Measurements from ENCODE around the gene PEX1.
"Not testable (repeated sequence)": the region's sequence is repeated elsewhere in the genome, so short reads cannot be mapped to it uniquely, and the experiment has no call there.

The PEX1 gene

DNA sequence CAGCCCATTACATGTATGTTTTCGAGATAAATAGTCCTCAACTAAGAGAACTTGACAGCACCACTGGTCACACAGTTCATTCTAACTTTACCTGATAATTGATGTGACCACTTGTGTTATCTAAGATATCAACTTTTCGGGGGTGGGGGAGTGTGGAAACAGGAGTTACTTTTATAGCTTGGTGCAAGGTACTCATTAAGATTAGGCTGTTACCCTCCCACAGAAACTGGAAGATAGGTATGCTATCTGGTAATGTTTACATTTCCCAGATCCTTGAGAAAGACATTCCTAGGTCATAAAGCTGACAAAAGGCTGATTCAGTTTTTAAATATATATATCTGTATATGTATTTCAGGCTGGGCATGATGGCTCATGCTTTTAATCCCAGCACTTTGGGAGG, 61.6 kb downstream of the PEX1 start:
- DNase-seq (ENCODE audit: insufficient read length), result no peak
- no peak for FAIRE-seq
- no peak for TF ChIP-seq POLR2AphosphoS5 (IDR thresholded peaks at IDR 0.05; ENCODE audit: low read depth, low read length)
- no peak for TF ChIP-seq TAF1 (IDR thresholded peaks at IDR 0.05; ENCODE audit: borderline replicate concordance, low read depth, low read length)
- TF ChIP-seq POLR2A (IDR thresholded peaks at IDR 0.05; ENCODE audit: low read depth, low read length), result no peak

DNA sequence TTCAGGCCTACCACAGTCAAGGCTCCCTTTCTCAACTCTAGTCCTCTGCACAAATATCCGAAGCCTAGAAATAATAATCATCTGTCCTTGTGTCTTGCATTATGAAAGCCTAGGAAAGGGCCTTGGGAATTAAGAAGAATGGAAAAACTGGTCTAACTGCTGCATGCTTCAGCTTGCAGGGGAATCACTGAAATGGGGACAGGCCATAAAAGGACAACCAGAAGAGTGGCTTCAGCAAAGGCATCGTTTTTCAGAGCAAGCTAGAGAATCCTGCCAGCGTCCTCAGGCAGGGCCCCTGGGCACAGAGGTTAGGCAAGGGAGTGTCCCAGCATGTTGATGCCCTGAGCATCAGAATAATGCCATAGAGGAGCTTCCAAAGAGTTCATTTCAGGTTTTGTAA, 63.8 kb downstream of the PEX1 start:
- no peak for DNase-seq (ENCODE audit: insufficient read length)
- no peak for TF ChIP-seq POLR2A (IDR thresholded peaks at IDR 0.05; ENCODE audit: low read depth, low read length)
- no peak for FAIRE-seq

DNA sequence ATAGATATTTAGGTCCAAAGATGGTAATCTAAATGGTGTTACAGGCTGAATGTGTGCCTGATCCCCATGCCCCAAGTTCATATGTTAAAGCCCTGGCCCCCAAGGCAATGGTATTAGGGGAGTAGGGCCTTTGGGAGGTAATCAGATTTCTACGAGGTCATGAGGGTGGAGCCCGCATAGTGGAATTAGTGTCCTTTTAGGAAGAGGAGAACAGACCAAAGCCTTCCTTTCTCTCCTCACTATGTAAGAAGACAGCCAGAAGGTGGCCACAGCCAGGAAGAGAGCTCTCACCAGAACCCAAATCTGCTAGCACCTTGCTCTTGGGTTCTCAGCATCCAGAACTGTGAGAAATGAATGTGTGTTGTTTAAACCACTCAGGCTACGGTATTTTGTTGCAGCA, 65.8 kb downstream of the PEX1 start:
- TF ChIP-seq POLR2AphosphoS5 (IDR thresholded peaks at IDR 0.05; ENCODE audit: low read depth, low read length) (no peak), TAF1 (IDR thresholded peaks at IDR 0.05; ENCODE audit: borderline replicate concordance, low read depth, low read length) (no peak), POLR2A (IDR thresholded peaks at IDR 0.05; ENCODE audit: low read depth, low read length) (no peak)
- DNase-seq (ENCODE audit: insufficient read length) (no peak), FAIRE-seq (no peak)

DNA sequence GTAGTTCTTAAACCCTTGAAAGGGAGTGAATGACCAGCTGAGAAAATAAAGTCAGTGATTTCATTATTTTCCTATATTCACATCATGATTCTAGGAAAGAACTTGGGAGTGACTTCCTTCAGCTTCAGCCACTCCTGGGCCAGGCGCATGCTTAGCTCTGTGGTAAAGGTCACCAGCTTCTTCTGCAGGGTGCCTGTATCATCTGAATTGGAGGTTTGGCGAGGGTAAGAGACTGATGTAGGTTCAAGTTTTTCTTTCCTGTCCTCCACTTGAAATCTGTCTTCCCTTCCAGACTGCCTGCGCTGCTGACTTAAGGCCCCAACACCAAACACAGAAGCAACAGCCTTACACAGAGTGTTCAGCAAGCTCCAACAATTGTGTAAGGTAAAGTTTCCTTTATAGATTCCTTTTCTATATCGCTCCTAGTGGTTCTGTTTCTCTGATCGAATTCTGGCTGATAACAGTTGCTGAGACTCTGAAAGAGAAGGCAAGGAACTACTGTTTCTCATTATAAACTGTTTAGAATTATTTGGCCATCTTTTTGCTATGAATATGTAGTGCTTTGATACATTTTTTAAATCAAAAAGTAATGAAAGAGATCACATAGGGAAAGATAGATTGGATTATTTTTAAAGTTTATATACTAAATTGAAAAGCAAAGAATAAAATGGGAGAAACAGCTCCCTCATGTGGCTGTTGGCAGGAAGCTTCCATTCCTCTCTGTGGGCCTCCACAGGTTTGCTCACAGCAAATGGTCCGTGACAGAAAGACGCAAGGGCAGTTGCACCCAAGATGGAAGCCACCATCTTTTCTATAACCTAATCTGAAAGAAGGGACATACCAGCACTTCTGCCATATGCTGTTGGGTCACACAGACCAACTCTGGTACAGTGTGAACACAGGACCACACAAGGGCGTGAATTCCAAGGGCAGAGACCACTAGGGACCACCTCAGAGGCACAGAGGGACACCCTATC, 67.0 kb downstream of the PEX1 start:
- TF ChIP-seq POLR2AphosphoS5 (IDR thresholded peaks at IDR 0.05; ENCODE audit: low read depth, low read length) (no peak), TAF1 (IDR thresholded peaks at IDR 0.05; ENCODE audit: borderline replicate concordance, low read depth, low read length) (no peak), POLR2A (IDR thresholded peaks at IDR 0.05; ENCODE audit: low read depth, low read length) (no peak)
- FAIRE-seq, result peak; percentile 93
- DNase-seq (ENCODE audit: insufficient read length), result peak; percentile 31

DNA sequence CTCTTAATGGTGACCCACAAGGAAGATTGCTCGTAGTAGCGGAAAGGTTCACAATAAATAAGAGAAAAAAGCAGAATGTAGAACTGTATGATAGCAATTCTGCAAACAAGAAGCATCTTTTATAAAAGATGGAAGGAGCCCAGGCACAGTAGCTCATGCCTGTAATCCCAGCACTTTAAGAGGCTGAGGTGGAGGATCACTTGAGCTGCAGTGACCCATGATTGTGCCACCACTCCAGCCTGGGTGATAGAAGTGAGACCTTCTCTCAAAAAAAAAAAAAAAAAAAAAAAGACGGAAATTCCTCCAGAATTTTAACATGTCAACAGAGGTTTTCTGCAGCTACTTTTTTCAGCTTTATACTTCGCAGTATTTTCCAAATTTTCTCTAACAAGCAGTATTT, 67.8 kb downstream of the PEX1 start:
- no peak for TF ChIP-seq POLR2A (IDR thresholded peaks at IDR 0.05; ENCODE audit: low read depth, low read length)
- TF ChIP-seq POLR2AphosphoS5 (IDR thresholded peaks at IDR 0.05; ENCODE audit: low read depth, low read length), result no peak
- no peak for TF ChIP-seq TAF1 (IDR thresholded peaks at IDR 0.05; ENCODE audit: borderline replicate concordance, low read depth, low read length)
- no peak for FAIRE-seq
- DNase-seq (ENCODE audit: insufficient read length), result no peak

DNA sequence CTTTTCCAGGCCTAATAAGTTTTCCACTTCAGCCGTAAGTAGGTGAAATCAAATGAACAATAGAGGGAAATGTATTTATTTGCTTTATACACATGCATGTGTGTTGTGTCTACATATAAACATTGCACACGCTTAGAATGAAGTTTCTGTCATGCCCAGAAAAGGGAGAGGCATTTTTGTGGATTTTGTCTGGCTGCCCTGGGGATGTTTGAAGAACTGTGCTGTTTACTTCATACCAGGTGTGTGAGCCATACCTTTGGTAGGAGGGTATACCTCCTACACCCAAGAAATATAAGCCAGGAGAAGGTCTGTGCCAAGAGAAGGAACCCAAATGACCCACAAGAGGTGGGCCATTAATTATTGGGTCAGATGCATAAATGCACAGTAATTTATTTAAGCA, 68.2 kb downstream of the PEX1 start:
- FAIRE-seq (no peak), DNase-seq (ENCODE audit: insufficient read length) (no peak)
- TF ChIP-seq POLR2AphosphoS5 (IDR thresholded peaks at IDR 0.05; ENCODE audit: low read depth, low read length) (no peak), POLR2A (IDR thresholded peaks at IDR 0.05; ENCODE audit: low read depth, low read length) (no peak), TAF1 (IDR thresholded peaks at IDR 0.05; ENCODE audit: borderline replicate concordance, low read depth, low read length) (no peak)

DNA sequence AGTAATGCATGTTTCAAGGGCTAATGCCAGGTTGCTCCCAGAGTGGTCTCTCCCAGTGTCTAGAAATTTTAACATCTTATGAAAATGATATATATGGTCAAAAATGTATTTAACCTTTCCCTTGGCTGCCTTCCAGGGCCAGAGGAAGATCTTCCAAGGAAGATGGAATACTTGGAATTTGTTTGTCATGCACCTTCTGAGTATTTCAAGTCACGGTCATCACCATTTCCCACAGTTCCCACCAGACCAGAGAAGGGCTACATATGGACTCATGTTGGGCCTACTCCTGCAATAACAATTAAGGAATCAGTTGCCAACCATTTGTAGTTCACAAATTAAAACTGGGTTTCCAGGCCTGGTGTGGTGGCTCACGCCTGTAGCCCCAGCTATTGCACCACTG, 72.1 kb downstream of the PEX1 start:
- DNase-seq (ENCODE audit: insufficient read length) (no peak), FAIRE-seq (no peak)
- TF ChIP-seq POLR2AphosphoS5 (IDR thresholded peaks at IDR 0.05; ENCODE audit: low read depth, low read length) (no peak), TAF1 (IDR thresholded peaks at IDR 0.05; ENCODE audit: borderline replicate concordance, low read depth, low read length) (no peak), POLR2A (IDR thresholded peaks at IDR 0.05; ENCODE audit: low read depth, low read length) (no peak)

DNA sequence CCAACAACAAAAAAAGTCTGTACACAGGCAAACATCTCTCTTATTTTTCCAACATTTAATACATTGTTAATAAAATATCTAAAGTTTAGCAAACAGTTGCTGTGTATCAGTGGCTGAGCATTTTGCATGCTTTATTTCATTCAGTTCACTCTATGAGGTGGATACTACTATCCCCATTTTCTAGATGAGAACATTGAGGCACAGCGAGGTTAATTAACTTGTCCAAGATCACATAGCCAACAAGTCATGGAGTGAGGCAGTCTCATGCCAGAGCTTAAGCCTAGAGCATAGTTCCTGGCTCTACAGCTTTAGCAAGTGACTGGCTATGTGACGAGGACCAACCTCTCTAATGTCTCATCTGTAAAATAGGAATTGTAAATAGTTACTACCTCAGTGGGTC, 76.7 kb downstream of the PEX1 start:
- DNase-seq (ENCODE audit: insufficient read length), result no peak
- no peak for FAIRE-seq
- no peak for TF ChIP-seq TAF1 (IDR thresholded peaks at IDR 0.05; ENCODE audit: borderline replicate concordance, low read depth, low read length)
- no peak for TF ChIP-seq POLR2AphosphoS5 (IDR thresholded peaks at IDR 0.05; ENCODE audit: low read depth, low read length)
- TF ChIP-seq POLR2A (IDR thresholded peaks at IDR 0.05; ENCODE audit: low read depth, low read length), result no peak

DNA sequence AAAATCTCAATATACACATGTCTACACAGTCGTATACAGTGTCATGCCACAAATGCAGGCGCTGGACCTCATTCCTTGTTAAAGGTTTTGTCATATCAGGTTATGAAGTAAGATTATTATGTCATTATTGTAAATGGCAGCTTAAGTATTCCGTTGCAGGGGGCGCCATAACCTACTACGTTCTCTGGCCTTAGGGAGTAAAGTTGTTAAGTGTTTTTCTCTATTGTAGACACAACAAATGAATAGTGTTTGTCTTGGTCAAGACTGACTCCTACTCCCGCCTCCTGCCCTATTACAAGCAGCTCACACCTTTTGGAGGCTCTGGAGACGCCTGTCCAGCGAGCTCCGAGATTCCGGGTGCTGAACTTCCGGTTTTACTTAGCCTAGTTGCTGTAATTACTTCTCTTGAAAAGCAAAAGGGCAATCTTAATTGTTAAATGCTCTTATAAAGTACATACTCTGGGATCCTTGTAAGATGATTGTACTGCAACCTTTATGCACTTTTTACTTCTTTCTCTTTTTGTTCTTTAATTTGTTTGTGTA, 80.0 kb downstream of the PEX1 start:
- DNase-seq (ENCODE audit: insufficient read length) (peak; percentile 19), FAIRE-seq (peak; percentile 78)
- TF ChIP-seq POLR2AphosphoS5 (IDR thresholded peaks at IDR 0.05; ENCODE audit: low read depth, low read length) (peak; percentile 37; the same call in 1 of the 2 replicates), TAF1 (IDR thresholded peaks at IDR 0.05; ENCODE audit: borderline replicate concordance, low read depth, low read length) (no peak)

DNA sequence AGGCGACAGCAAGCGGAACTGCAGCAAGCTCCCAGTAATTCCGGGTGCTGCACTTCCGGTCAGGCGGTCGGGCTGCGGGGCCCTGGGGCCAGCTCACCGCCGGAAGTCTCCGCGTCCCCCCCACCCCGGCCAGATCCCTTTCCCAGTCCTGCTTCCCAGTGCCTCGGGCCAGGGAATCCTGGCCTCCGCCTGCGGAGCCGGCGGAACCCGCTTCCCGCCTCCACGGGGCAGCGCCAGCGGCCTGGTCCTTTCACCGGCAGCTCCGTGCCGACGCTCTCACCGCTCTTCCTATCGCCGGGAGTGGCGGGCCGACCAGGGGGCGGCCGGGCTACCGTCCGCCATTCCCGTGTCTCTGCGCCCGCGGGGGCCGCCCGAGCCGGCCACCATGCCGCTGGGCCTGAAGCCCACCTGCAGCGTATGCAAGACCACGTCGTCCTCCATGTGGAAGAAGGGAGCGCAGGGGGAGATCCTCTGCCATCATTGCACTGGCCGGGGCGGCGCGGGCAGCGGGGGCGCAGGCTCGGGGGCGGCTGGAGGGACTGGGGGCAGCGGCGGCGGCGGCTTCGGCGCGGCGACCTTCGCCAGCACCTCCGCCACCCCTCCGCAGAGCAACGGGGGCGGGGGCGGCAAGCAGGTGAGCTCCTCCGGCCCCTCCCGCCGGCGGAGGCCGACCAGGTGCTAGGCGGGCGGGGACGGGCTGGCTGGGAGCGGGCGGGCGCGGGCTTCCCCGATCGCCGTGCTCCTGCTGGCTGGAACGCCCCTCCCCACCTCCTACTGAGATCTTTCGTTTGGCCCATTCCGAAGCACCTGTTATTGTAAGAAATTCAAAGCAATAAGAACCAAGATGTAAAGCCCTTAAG, 80.7 kb downstream of the PEX1 start, which contains the start of gene GATAD1:
TSS of gene GATAD1 (plus strand) at position 138 of the 860 bp plus-strand sequence. CDS start at position 386, 248 bp downstream.
- DNase-seq (ENCODE audit: insufficient read length) (peak; percentile 70), FAIRE-seq (peak; percentile 90)
- TF ChIP-seq TAF1 (IDR thresholded peaks at IDR 0.05; ENCODE audit: borderline replicate concordance, low read depth, low read length) (peak; percentile 70), POLR2AphosphoS5 (IDR thresholded peaks at IDR 0.05; ENCODE audit: low read depth, low read length) (peak; percentile 52; the same call in 1 of the 2 replicates), POLR2A (IDR thresholded peaks at IDR 0.05; ENCODE audit: low read depth, low read length) (peak; percentile 63; the same call in 1 of the 2 replicates)

DNA sequence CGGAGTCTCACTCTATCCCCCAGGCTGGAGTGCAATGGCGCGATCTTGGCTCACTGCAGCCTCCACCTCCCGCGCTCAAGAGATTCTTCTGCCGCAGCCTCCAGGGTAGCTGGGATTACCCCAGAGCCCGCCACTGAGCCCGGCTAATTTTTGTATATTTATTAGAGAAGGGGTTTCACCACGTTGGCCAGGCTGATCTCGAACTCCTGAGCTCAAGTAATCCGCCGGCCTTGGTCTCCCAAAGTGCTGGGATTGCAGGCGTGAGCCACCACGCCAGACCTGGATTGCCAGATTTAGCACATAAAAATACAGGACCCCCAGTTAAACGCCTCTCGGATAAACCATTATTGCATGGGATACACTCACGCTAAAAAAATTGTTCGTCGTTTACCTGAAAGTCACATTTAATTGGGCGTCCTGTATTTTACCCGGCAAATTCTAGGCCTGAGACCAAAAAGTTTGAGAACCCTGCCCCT, 81.4 kb downstream of the PEX1 start:
- no peak for TF ChIP-seq POLR2A (IDR thresholded peaks at IDR 0.05; ENCODE audit: low read depth, low read length)
- TF ChIP-seq POLR2AphosphoS5 (IDR thresholded peaks at IDR 0.05; ENCODE audit: low read depth, low read length), result no peak
- TF ChIP-seq TAF1 (IDR thresholded peaks at IDR 0.05; ENCODE audit: borderline replicate concordance, low read depth, low read length), result no peak
- no peak for FAIRE-seq
- no peak for DNase-seq (ENCODE audit: insufficient read length)

DNA sequence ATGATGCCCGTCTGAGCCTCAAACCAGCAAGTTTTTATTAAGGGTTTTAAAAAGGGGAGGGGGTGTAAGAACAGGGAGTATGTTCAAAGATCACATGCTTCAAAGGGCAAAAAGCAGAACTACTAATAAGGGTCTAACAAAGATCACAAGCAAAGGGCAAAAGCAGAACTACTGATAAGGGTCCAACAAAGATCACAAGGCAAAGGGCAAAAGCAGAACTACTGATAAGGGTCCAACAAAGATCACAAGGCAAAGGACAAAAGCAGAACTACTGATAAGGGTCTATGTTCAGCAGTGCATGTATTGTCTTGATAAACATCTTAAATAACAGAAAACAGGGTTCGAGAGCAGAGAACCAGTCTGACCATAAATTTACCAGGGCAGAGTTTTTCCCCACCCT, 85.6 kb downstream of the PEX1 start:
- not testable (repeated sequence) for DNase-seq (ENCODE audit: insufficient read length); FAIRE-seq
